Mucosa of rectum (tissue), 2 donors: Measurements from ENCODE around the gene PTPRQ.
"Not testable (repeated sequence)": the region's sequence is repeated elsewhere in the genome, so short reads cannot be mapped to it uniquely, and the experiment has no call there.

ENCODE experiments used
- H3K27ac ChIP-seq, 2 donors: one replicate each; pipeline ENCODE4 v1.7.0; 2013; ENCODE audit warnings: inconsistent platforms in 2 of 2, low read depth in 2 of 2, low read length in 2 of 2
- H3K27me3 ChIP-seq, 2 donors: one replicate each; pipeline ENCODE4 v1.7.0; 2013; ENCODE audit warnings: low read length in 2 of 2; ENCODE audit not compliant: control insufficient read depth in 2 of 2, insufficient read depth in 2 of 2
- H3K36me3 ChIP-seq, 2 donors: one replicate each; pipeline ENCODE4 v1.7.0; 2013; ENCODE audit warnings: low read length in 2 of 2; ENCODE audit not compliant: control insufficient read depth in 2 of 2, insufficient read depth in 2 of 2
- H3K4me1 ChIP-seq, 2 donors: one replicate each; pipeline ENCODE4 v1.7.0; 2013; ENCODE audit warnings: low read length in 2 of 2, mild to moderate bottlenecking in 1 of 2; ENCODE audit not compliant: control insufficient read depth in 2 of 2, insufficient read depth in 2 of 2
- H3K4me3 ChIP-seq, 2 donors: one replicate each; pipeline ENCODE4 v1.7.0; 2013; ENCODE audit warnings: low read length in 2 of 2
- H3K9ac ChIP-seq, 2 donors: one replicate each; pipeline ENCODE4 v1.7.0; 2013; ENCODE audit warnings: low read length in 2 of 2, low read depth in 1 of 2, mild to moderate bottlenecking in 1 of 2
- H3K9me3 ChIP-seq, 2 donors: one replicate each; pipeline ENCODE4 v1.7.0; 2013; ENCODE audit warnings: low read length in 2 of 2; ENCODE audit not compliant: control insufficient read depth in 2 of 2
- donor health status: healthy.
- donor health status: Normal muscosa, but diverticular disease.

Gene PTPRQ

GRCh38 chr12:80676042-80676636 is 232.1 kb downstream of the PTPRQ start:
- H3K9ac ChIP-seq, H3K4me3 ChIP-seq, H3K27me3 ChIP-seq, H3K27ac ChIP-seq, H3K36me3 ChIP-seq, H3K4me1 ChIP-seq, H3K9me3 ChIP-seq: not testable (repeated sequence)

- Histone ChIP-seq H3K9me3 (no peaks in the 10 kb centered on the region), H3K9ac (no peak overlapping the region), H3K4me1 (no peaks in the 10 kb centered on the region), H3K27ac (no peak overlapping the region), H3K36me3 (no peaks in the 10 kb centered on the region), H3K4me3 (no peak overlapping the region), H3K27me3 (no peaks in the 10 kb centered on the region)
These were observed 232.8 kb downstream of the PTPRQ start for GRCh38 chr12:80676856-80677255.

- H3K27ac ChIP-seq, result no peak overlapping the region
- H3K4me1 ChIP-seq, result no peaks in the 10 kb centered on the region
These were observed 234.0 kb downstream of the PTPRQ start for GRCh38 chr12:80677994-80678393.

DNA sequence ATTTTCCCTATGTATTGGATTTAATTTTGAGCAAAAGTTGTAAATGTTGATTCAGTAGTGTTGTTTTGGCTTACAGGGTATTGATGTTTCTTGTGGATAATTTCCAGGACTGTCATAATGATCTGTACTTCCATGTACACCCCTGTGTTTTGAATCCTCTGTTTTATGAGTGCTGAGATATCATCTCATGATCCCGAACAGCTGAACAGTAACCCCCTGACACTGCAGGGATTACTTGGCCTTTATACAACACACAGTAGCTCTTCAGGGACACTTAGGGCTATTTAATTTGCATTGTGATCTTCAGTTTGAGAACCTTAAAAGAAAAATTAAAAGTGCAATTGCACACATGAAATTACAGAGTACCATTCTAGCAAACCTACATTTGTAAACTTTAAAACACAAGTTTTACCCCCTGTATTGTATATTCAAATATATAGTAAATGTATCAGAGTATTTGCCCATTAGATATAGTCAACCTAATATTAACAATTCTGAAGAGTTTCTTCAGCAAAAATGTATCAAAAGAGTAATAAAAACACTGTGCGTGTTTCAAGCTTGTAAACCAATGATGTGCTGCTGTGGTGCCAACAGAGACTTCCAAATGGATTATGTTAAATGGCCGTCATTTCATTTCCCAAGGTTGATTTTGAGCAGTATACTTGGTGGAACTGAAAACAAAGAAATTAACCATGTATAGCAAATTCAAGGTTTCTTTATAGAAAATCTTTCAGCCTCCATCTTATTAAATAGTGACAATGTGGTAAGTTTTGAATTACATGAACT is 235.5 kb downstream of the PTPRQ start:
- Histone ChIP-seq H3K36me3 (no peaks in the 10 kb centered on the region), H3K9ac (no peak overlapping the region), H3K4me3 (no peak overlapping the region), H3K27me3 (no peaks in the 10 kb centered on the region), H3K4me1 (no peaks in the 10 kb centered on the region), H3K9me3 (no peaks in the 10 kb centered on the region), H3K27ac (no peak overlapping the region)

More at GRCh38 chr12:80677994-80678393, 234.0 kb downstream of the PTPRQ start:
- Histone ChIP-seq H3K9me3 (no peaks in the 10 kb centered on the region), H3K36me3 (no peaks in the 10 kb centered on the region), H3K9ac (no peak overlapping the region), H3K27me3 (no peaks in the 10 kb centered on the region), H3K4me3 (no peak overlapping the region)

DNA sequence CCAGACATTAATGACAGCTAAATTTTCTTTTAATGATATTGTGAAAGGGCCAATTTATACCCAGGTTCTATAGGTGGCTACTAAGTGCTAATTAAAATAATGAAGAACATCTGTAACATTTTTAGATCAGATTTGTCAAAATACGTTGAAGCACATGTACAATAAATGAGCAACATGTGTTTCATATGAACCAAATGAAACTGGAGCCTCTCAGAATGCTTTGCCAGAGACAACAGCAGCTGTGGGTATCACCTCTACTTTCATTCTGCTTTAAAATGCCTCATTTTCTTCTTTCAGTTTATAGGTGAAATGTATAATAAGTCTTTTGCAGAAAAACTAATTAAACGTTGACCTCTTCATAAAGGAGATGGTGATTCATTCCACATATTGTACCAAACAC is 237.3 kb downstream of the PTPRQ start:
- no peak overlapping the region for H3K9ac ChIP-seq
- no peaks in the 10 kb centered on the region for H3K4me1 ChIP-seq
- H3K4me3 ChIP-seq, result no peak overlapping the region
- no peaks in the 10 kb centered on the region for H3K36me3 ChIP-seq
- H3K27me3 ChIP-seq, result no peaks in the 10 kb centered on the region
- no peak overlapping the region for H3K27ac ChIP-seq
- H3K9me3 ChIP-seq, result no peaks in the 10 kb centered on the region

GRCh38 chr12:80681786-80682185 is 237.8 kb downstream of the PTPRQ start:
- Histone ChIP-seq H3K9me3 (no peaks in the 10 kb centered on the region), H3K27ac (no peak overlapping the region), H3K27me3 (no peaks in the 10 kb centered on the region), H3K4me3 (no peak overlapping the region), H3K4me1 (no peaks in the 10 kb centered on the region), H3K36me3 (no peaks in the 10 kb centered on the region), H3K9ac (no peak overlapping the region)

DNA sequence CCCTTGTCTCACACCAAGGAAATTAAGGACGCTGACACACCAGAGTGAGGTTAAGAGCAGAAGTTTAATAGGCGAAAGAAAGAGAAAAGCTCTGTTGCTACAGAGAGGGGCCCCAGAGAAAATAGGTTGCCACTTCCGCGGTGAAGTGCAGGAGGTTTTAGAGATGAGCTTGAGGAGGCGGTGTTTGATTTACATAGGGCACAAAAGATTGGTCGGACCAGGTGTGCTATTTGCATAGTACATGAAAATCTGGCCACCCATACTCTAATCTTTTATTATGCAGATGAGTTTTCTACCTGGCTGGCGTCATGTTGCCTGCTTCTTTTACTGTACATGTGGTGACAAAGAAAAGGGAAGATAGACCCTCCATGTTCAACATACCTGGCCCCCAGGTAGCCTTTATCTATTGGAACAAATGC is 240.1 kb downstream of the PTPRQ start:
- Histone ChIP-seq H3K27ac (no peak overlapping the region), H3K27me3 (no peaks in the 10 kb centered on the region), H3K9ac (no peak overlapping the region), H3K9me3 (no peaks in the 10 kb centered on the region), H3K36me3 (no peaks in the 10 kb centered on the region), H3K4me3 (no peak overlapping the region), H3K4me1 (no peaks in the 10 kb centered on the region)

DNA sequence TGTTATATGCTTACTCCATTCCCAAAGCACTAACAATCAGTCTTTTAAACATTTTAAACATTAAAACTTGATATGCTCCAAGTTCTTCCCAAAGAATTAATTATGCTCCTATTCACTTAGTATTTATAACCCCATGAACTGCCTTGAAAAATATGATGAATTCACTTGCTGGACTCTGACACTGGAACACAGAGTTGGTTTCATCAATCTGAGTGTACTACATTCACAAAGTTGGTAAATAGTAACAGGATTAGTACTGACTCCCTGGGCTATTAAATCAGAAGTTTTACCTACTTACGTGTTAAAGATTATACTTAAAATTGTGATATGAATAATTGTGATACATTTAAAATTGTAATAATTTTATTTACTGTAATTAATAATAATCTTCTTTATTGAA is 246.1 kb downstream of the PTPRQ start:
- Histone ChIP-seq H3K4me1 (no peaks in the 10 kb centered on the region), H3K9me3 (no peaks in the 10 kb centered on the region), H3K27ac (no peak overlapping the region), H3K9ac (no peak overlapping the region), H3K36me3 (no peaks in the 10 kb centered on the region), H3K4me3 (no peak overlapping the region), H3K27me3 (no peaks in the 10 kb centered on the region)

DNA sequence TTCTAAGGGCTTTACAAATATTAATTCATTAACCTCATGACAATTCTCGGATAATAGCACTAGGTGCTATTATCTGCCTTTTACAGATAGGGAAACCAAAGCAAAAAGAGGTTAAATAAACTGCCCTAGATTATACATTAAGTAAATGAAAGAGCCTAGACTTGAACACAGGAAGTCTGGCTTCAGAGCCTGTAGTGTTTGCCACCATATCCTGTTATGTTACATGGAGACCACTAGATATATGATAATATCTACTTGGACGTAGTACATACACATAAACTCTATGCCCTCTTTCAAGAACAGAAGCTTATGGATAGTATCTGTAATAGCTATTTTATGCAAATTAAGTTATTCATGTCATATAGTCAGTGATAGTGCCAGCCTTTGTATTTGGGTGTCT is 246.5 kb downstream of the PTPRQ start:
- H3K9ac ChIP-seq, result no peak overlapping the region
- no peak overlapping the region for H3K27ac ChIP-seq
- H3K27me3 ChIP-seq, result no peaks in the 10 kb centered on the region
- H3K4me1 ChIP-seq, result no peaks in the 10 kb centered on the region
- no peak overlapping the region for H3K4me3 ChIP-seq
- no peaks in the 10 kb centered on the region for H3K36me3 ChIP-seq
- no peaks in the 10 kb centered on the region for H3K9me3 ChIP-seq

DNA sequence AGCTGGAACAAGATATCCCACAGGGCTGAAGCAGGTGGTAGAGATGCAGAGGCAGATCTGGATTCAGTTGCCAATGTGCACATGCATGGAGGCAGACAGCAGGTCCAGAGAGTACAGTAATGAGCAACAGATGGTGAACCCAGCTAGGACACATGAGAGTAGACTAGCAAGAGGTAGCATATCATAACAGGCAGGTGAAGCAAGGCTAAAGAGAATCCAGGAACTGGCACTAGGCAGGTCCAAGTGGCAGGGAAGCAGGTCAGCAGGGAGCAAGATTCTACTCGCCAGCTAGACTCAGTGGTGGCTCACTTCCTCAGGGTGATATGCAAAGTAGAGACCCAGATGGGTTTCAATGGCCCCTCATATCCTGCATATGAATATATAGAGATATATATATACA is 248.1 kb downstream of the PTPRQ start:
- H3K9ac ChIP-seq, result no peak overlapping the region
- no peaks in the 10 kb centered on the region for H3K4me1 ChIP-seq
- H3K4me3 ChIP-seq, result no peak overlapping the region
- no peaks in the 10 kb centered on the region for H3K27me3 ChIP-seq
- H3K36me3 ChIP-seq, result no peaks in the 10 kb centered on the region
- H3K9me3 ChIP-seq, result no peaks in the 10 kb centered on the region
- no peak overlapping the region for H3K27ac ChIP-seq
